Hippocampal formation (tissue), 2 donors: Measurements from ENCODE around the gene SDC3.
"Not testable (repeated sequence)": the region's sequence is repeated elsewhere in the genome, so short reads cannot be mapped to it uniquely, and the experiment has no call there.

Experiments
- DNase-seq, 2 donors: peaks; one replicate each; lab custom pipeline; 2025; lab: John Stamatoyannopoulos, UW

Gene SDC3

DNA sequence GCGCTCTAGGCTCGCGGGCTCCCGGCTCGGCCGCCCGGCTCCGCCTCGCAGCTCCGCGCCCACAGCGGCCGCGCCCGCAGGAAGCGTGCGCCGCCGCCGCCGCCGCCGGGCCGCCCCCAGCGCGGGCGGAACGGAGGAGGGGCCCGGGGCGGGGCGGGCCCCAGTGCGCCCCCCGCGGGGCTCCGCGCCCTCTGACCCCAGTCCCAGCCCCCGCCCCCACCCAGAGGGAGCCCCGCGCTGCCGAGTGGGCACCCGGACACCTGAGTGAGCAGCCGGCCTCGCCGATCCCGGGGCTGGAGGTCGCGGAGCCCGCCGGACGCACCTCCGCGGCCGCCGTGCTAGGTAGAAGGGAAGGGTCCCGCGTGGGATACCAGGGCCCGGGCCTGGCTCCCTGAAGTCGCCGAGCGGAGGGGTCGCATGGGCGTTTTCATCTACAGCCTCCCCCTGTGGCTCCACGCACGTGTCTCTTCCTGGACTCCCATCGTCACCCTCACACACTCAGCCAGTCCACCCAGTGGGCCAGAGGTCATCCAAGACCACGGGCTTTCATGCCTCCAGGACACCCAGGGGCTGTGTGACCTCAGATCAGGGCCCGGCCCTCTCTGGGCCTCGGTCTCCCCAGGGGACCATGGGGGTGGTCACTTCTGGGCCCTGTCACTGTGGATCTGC is at the start of gene SDC3:
Gene SDC3 (minus strand): TSS at position 63 of the 669 bp plus-strand sequence. CDS start 172 bp downstream, outside the sequence.
- DNase-seq, result no peak

DNA sequence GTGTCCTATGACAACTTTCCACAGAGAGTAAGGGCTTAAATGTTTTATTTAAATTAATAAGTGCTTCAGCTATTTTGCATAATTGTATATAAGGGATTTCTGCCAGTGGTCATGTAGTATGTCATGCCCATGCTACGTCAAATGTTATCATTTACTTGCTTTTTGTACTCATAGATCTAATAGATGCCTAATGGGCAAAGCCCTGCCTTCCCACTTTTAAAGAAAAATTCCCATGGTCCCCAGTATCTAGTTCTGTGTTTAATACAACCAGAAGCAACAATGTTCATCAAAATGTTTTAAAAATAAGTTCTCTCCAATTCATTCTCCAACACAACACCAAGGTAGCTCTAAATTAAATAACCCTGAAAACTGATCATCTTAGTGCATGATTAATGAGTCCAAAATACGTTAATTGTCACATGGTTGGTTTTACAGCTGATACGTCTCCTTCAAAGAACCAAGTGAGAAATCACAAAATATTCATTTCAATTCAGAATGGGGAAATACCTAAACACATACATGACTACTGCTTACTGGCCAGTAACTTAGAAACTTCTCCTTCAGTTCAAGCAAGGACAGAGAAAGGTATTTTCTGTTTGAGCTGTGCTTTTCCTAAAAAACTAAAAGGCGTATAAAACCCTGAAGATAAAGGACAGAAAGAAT is 49.1 kb upstream of the SDC3 start:
- DNase-seq, result no peak

GRCh38 chr1:30955448-30956015 is 47.0 kb upstream of the SDC3 start:
- no peak for DNase-seq

DNA sequence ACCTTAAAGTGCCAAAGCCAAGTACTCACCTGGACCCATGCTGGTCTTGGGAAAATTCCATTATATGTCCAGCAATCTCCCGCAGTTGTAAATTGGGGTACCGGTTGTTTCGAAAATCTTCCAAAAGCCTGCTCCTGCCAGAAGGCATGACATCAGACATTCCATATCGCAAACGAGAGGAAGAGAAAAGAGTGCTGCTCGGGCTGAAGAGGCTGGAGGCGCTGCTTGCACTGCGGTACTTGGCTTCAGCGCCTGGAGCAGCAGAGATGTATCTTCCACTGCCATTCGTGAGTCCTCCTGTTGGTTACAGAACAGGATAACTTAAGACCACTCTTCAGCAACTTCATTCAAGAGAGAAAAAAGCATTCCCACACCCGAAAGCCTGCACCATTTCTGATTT is 45.1 kb upstream of the SDC3 start:
- DNase-seq, result no peak

- peak in 1 of 2 donors; percentile 56 for DNase-seq
Observed at GRCh38 chr1:30952098-30952497, 43.5 kb upstream of the SDC3 start.

GRCh38 chr1:30950700-30951099 is 42.1 kb upstream of the SDC3 start:
- no peak for DNase-seq

DNA sequence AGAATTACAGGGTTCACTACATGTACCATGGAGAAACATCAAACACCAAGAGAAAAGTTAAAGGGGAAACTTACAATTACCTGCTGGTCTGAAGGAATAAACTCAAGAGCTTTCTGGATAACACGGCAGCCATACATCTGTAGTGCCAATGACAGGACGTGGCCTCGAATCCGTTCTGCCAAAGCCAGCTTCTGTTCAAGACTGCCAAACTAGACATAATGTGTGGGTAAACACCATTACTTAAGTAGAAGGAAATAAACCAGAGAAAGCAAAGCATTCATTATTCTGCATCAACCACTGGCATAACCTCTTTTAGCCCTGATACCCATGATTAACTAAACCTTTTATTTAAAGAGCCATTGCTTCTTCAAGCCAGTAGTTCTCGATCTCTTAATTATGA is 41.5 kb upstream of the SDC3 start:
- no peak for DNase-seq

- not testable (repeated sequence) for DNase-seq
Observed at GRCh38 chr1:30949487-30949838, 40.9 kb upstream of the SDC3 start.

- DNase-seq, result not testable (repeated sequence)
Observed at GRCh38 chr1:30948813-30949486, 40.4 kb upstream of the SDC3 start.

DNA sequence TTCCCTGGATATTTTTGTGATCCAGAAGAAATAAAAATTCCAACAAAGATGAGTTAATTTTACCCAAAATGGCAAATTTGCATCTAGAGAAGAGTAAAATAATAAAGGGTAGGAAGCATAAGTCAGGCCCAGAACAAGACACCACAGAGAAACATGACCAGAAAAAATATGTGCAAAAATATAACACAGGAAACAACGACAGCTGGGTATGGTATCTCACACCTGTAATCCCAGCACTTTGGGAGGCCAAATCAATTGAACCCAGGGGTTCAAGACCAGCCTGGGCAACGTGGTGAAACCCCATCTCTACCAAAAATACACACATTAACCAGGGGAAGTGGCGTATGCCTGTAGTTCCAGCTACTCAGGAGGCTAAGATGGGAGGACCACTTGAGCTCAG is 39.7 kb upstream of the SDC3 start:
- DNase-seq, result no peak

- no peak for DNase-seq
Observed at GRCh38 chr1:30947212-30947611, 38.7 kb upstream of the SDC3 start.

GRCh38 chr1:30942326-30942963 is 33.9 kb upstream of the SDC3 start:
- peak in 1 of 2 donors; percentile 28 for DNase-seq

DNA sequence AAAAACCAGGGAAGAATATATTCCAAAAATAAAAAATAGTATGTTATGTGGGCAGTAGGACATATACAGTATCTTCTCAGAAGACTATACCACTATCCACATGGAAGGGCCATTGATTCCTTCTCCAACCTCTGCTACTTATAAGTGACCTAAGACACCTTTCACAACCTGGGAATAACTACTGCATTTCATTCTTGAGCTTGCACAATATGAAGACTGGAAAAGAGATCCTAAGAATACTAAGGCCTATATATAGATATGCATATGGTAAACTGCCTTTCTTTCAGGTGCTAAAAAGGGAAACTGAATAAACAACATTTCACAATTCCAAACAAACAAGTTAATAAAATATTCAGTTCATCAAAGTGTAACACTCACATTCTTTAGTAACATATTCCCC is 32.0 kb upstream of the SDC3 start:
- DNase-seq, result no peak

DNA sequence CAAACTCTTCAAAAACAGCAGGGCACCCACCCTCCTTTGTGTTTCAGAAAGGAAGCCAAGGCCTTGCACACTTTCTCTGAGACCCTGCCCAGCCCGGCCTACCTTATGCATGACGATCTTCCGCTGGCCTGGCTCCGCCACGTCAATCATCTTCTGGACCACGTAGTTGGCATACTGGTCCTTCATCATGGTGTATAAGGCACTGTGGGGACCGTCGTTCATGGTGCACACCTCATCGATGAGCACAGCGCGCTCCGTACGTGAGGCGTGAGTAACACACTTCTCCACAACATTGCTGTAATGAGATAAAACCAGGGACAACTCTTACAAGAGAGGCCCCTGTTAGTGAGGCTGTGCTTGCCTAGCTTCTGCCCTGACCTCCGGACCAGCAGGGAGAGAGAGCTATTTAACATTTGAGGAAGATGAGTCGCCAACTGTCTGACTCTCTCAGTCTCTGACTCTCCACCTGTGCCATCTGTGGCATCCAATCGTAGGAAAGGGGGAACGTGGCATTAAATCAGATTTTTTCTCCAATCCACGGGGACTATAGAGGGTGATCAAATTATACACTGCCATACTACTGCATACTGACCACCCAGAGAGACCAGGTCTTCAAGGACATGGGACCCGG is 28.1 kb upstream of the SDC3 start:
- DNase-seq, result no peak

DNA sequence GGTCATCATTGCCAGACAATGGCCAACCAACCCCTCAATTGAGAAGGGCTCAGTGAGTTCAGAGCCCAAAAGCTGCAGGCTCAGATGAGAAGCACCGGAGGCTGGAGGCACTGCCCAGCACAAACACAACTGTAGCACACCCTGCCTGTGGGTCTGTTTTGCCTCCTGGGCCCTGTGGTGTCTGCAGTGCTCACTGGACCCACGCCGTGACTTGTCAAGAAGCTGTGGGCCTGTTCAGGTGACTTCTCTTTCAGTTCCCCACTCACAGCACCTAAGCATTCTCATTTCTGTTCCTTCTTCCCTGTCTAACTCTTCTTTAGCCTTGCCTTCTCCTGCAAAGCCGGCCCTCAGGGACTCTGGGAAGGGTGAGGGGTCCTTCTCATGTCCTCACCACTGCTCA is 27.2 kb upstream of the SDC3 start:
- not testable (repeated sequence) for DNase-seq

GRCh38 chr1:30934613-30935012 is 26.1 kb upstream of the SDC3 start:
- DNase-seq, result no peak

DNA sequence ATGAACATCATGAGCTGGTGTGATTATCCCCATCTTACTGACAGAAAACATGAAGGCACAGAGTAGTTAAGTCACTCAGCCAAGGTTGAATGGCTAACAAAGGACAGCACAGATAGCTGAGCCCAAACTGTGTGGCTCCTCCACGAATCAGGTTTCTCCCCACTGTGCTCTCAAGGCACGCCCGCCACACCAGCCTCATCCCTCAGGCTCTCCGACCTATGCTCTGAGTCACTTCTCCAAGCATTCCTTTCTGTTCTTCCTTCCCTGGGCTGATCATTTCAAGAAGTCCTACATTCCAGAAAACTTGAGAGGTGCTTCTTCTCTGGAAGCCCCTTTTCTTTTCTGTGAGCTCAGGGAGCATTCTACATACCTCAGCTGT is 25.3 kb upstream of the SDC3 start:
- no peak for DNase-seq

DNA sequence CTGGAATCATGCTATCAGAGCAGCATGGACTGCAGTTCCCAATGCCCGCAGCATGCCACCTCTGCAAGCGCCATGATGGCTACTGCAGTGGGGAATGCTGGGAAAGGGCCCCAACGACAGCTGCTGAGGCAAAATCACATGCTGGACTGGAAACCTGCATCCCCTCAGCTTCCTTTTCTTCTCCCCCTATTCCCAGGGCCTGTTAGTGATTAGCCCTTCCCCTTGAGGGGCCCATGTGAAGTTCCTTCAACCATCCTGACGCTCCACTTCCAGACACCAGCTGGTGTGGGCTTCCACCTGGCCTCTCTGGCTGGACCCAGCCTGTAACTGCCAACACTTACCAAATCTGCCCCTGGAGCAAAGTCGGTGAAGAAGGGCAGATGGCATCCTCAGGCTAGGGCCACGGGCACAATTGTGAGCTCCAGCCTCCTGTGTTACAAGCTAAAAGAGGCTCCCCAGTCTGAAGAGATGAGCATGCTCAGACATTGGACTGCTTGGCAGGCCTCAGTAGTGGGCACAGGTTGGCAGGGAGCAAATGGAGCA is 22.1 kb upstream of the SDC3 start:
- no peak for DNase-seq

DNA sequence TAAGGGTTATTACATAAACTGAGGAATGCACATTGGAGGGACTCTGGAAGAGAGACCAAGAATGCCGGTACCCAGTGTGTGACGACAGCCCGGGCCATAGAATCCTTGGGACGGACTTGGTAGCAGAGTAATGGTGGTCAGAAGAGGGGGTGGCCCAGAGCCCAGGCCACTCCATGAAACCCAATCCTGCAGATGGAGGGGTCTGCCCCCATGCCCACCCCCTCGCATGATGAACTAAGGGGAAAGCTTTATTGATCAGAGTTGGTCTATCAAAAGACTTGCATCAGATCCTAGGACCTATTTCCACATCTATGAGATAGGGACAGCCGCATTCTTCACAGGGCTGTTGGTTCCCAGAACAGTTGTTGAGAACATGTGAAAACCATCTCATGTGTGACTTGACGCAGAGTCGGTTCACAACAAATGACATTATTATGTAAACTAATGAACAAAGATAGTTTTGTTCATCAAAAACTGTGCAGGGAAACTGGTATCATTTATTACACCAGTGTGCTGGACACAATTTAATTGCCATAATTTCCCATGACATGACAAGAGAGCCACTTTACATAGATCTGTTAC is 21.5 kb upstream of the SDC3 start:
- DNase-seq, result no peak

DNA sequence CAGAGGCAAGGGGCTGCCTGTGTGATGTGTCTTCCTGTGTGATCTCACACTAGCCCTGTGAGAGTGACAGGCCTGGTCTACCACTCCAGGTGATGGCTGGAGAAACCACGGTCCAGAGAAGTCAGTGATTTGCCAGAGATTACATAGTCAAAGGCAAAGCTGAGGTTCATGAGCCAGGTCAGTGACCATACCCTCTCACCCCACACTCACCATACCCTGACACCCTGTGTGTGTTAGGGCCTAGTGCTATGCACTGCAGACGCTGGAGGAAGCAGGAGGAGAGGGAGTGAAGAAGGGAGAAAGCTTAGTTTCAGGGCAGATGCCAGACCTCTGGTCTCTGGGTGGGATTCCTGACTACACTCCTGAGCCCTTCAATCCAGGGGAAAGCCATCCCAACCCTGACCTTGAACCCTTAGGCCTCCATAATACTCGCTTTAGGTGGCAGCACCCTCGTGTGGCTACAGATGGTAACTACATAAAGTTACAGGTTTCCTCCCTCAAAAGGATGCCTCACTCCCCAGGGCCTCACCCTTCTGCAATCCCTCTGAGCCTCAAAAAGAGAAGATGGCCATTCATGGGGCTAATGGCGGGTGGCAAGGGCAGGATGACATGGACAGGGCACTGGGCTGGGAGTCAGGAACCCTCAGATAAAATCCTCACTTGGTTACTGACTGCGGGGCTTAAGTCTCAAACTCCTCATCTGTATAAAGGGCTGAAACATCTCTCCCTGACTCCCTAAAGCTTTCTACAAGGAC is 20.8 kb upstream of the SDC3 start:
- no peak for DNase-seq

GRCh38 chr1:30928789-30929134 is 20.2 kb upstream of the SDC3 start:
- no peak for DNase-seq
